ENCODE data around the gene ITIH6. TPM values are rescaled to one million over a fixed set of nuclear protein-coding genes. Genes with fewer than 3 reads are reported as not detected.
"Not testable (repeated sequence)": the region's sequence is repeated elsewhere in the genome, so short reads cannot be mapped to it uniquely, and the experiment has no call there.

The ITIH6 gene
- total RNA-seq, 2 donors from 2014 or later: not detected

- Mint-ChIP-seq H3K36me3 (peaks cover 5% of the 10 kb centered on the region), H3K27ac (no peak overlapping the region), H3K27me3 (peaks cover 0 to 1% of the 10 kb centered on the region in 2 donors), H3K9me3 (no peaks in the 10 kb centered on the region), H3K4me3 (no peak overlapping the region), H3K4me1 (ENCODE audit: low read depth in 2 of 2) (peaks cover 0 to 4% of the 10 kb centered on the region in 2 donors)
- no peak for DNase-seq (ENCODE audit: low spot score)
- ATAC-seq: no peak
Measured at GRCh38 chrX:54817220-54817820, 19.3 kb upstream of the ITIH6 start.

GRCh38 chrX:54812306-54812705, 14.3 kb upstream of the ITIH6 start:
- Mint-ChIP-seq H3K36me3 (peaks cover 5% of the 10 kb centered on the region), H3K9me3 (no peaks in the 10 kb centered on the region), H3K27ac (no peak overlapping the region), H3K4me3 (no peak overlapping the region), H3K4me1 (ENCODE audit: low read depth in 2 of 2) (peaks cover 15 to 17% of the 10 kb centered on the region in 2 donors), H3K27me3 (no peaks in the 10 kb centered on the region)
- DNase-seq (ENCODE audit: low spot score): no peak
- no peak for ATAC-seq

GRCh38 chrX:54811301-54811885, 13.3 kb upstream of the ITIH6 start:
- H3K27me3 Mint-ChIP-seq: no peaks in the 10 kb centered on the region
- ATAC-seq: no peak
- H3K4me3 Mint-ChIP-seq: peak overlapping the region; percentile 32
- H3K36me3 Mint-ChIP-seq: peaks cover 5% of the 10 kb centered on the region
- H3K4me1 Mint-ChIP-seq (ENCODE audit: low read depth in 2 of 2): peaks cover 17 to 19% of the 10 kb centered on the region in 2 donors
- DNase-seq (ENCODE audit: low spot score): no peak
- no peak overlapping the region for H3K27ac Mint-ChIP-seq
- H3K9me3 Mint-ChIP-seq: no peaks in the 10 kb centered on the region

- Mint-ChIP-seq H3K27ac (no peak overlapping the region), H3K4me3 (no peak overlapping the region), H3K36me3 (no peaks in the 10 kb centered on the region), H3K9me3 (no peaks in the 10 kb centered on the region), H3K27me3 (peaks cover 0 to 4% of the 10 kb centered on the region in 2 donors), H3K4me1 (ENCODE audit: low read depth in 2 of 2) (peaks cover 17 to 19% of the 10 kb centered on the region in 2 donors)
- DNase-seq (ENCODE audit: low spot score) (no peak), ATAC-seq (no peak)
Measured at GRCh38 chrX:54810532-54810931, 12.5 kb upstream of the ITIH6 start.

- ATAC-seq: peak; percentile 93 to 94
- peak; percentile 94 for DNase-seq (ENCODE audit: low spot score)
- H3K27ac Mint-ChIP-seq: peak overlapping the region; percentile 85 to 91
- H3K4me1 Mint-ChIP-seq (ENCODE audit: low read depth in 2 of 2): peaks cover 17 to 19% of the 10 kb centered on the region in 2 donors
- H3K4me3 Mint-ChIP-seq: peak overlapping the region; percentile 93
- H3K27me3 Mint-ChIP-seq: peaks cover 0 to 7% of the 10 kb centered on the region in 2 donors
- no peaks in the 10 kb centered on the region for H3K36me3 Mint-ChIP-seq
- H3K9me3 Mint-ChIP-seq: no peaks in the 10 kb centered on the region
Measured at GRCh38 chrX:54808605-54809483, 10.8 kb upstream of the ITIH6 start.

- Mint-ChIP-seq H3K4me1 (ENCODE audit: low read depth in 2 of 2) (peaks cover 17 to 19% of the 10 kb centered on the region in 2 donors), H3K27me3 (peaks cover 0 to 7% of the 10 kb centered on the region in 2 donors), H3K36me3 (no peaks in the 10 kb centered on the region), H3K4me3 (peak overlapping the region; percentile 93), H3K27ac (peak overlapping the region; percentile 85 to 91), H3K9me3 (no peaks in the 10 kb centered on the region)
- DNase-seq (ENCODE audit: low spot score) (no peak), ATAC-seq (peak; percentile 61 to 62)
Measured at GRCh38 chrX:54808109-54808604, 10.1 kb upstream of the ITIH6 start.

GRCh38 chrX:54807524-54808108, 9.6 kb upstream of the ITIH6 start, which contains the start of gene MAGED2:
MAGED2 (plus strand) TSS chrX:54807745; CDS start chrX:54809332, 1,587 bp downstream.
- Mint-ChIP-seq H3K36me3 (no peaks in the 10 kb centered on the region), H3K4me3 (peak within 1 kb of the TSS; percentile 93), H3K4me1 (ENCODE audit: low read depth in 2 of 2) (peaks cover 17 to 19% of the 10 kb centered on the region in 2 donors), H3K27ac (peak within 1 kb of the TSS; percentile 85 to 91), H3K9me3 (no peaks in the 10 kb centered on the region), H3K27me3 (peaks cover 0 to 7% of the 10 kb centered on the region in 2 donors)
- ATAC-seq (no peak), DNase-seq (ENCODE audit: low spot score) (no peak)

GRCh38 chrX:54799046-54799445, 991 bp upstream of the ITIH6 start:
- Mint-ChIP-seq H3K4me1 (ENCODE audit: low read depth in 2 of 2) (no peaks in the 10 kb centered on the region), H3K27me3 (peaks cover 0 to 20% of the 10 kb centered on the region in 2 donors), H3K9me3 (no peaks in the 10 kb centered on the region), H3K36me3 (no peaks in the 10 kb centered on the region), H3K27ac (no peak overlapping the region), H3K4me3 (no peak overlapping the region)
- DNase-seq (ENCODE audit: low spot score) (no peak), ATAC-seq (no peak)

- ATAC-seq: no peak
- H3K27ac Mint-ChIP-seq: no peak overlapping the region
- no peaks in the 10 kb centered on the region for H3K4me1 Mint-ChIP-seq (ENCODE audit: low read depth in 2 of 2)
- H3K27me3 Mint-ChIP-seq: peaks cover 0 to 27% of the 10 kb centered on the region in 2 donors
- no peaks in the 10 kb centered on the region for H3K9me3 Mint-ChIP-seq
- H3K4me3 Mint-ChIP-seq: no peak overlapping the region
- H3K36me3 Mint-ChIP-seq: no peaks in the 10 kb centered on the region
- no peak for DNase-seq (ENCODE audit: low spot score)
Measured at GRCh38 chrX:54794795-54795194, 3.3 kb downstream of the ITIH6 start.

GRCh38 chrX:54794028-54794427, 4.0 kb downstream of the ITIH6 start:
- no peaks in the 10 kb centered on the region for H3K9me3 Mint-ChIP-seq
- DNase-seq (ENCODE audit: low spot score): no peak
- peaks cover 0 to 22% of the 10 kb centered on the region in 2 donors for H3K27me3 Mint-ChIP-seq

GRCh38 chrX:54789405-54789804, 8.7 kb downstream of the ITIH6 start:
- ATAC-seq: not testable (repeated sequence)

More at GRCh38 chrX:54794028-54794427, 4.0 kb downstream of the ITIH6 start:
- Mint-ChIP-seq H3K36me3 (no peaks in the 10 kb centered on the region), H3K27ac (no peak overlapping the region), H3K4me1 (ENCODE audit: low read depth in 2 of 2) (no peaks in the 10 kb centered on the region), H3K4me3 (no peak overlapping the region)
- ATAC-seq: no peak

GRCh38 chrX:54788446-54788845, 9.6 kb downstream of the ITIH6 start:
- H3K27ac Mint-ChIP-seq: no peak overlapping the region
- no peaks in the 10 kb centered on the region for H3K9me3 Mint-ChIP-seq
- no peaks in the 10 kb centered on the region for H3K4me1 Mint-ChIP-seq (ENCODE audit: low read depth in 2 of 2)
- ATAC-seq: no peak
- peaks cover 0 to 23% of the 10 kb centered on the region in 2 donors for H3K27me3 Mint-ChIP-seq
- no peaks in the 10 kb centered on the region for H3K36me3 Mint-ChIP-seq
- no peak overlapping the region for H3K4me3 Mint-ChIP-seq
- no peak for DNase-seq (ENCODE audit: low spot score)

More at GRCh38 chrX:54789405-54789804, 8.7 kb downstream of the ITIH6 start:
- not testable (repeated sequence) for DNase-seq (ENCODE audit: low spot score); H3K36me3 Mint-ChIP-seq; H3K4me1 Mint-ChIP-seq (ENCODE audit: low read depth in 2 of 2); H3K27ac Mint-ChIP-seq; H3K9me3 Mint-ChIP-seq; H3K4me3 Mint-ChIP-seq
- H3K27me3 Mint-ChIP-seq: peaks cover 0 to 25% of the 10 kb centered on the region in 2 donors

GRCh38 chrX:54786967-54787366, 11.1 kb downstream of the ITIH6 start:
- H3K9me3 Mint-ChIP-seq: no peaks in the 10 kb centered on the region
- H3K27ac Mint-ChIP-seq: no peak overlapping the region
- no peak for ATAC-seq
- H3K27me3 Mint-ChIP-seq: peaks cover 0 to 20% of the 10 kb centered on the region in 2 donors
- no peaks in the 10 kb centered on the region for H3K4me1 Mint-ChIP-seq (ENCODE audit: low read depth in 2 of 2)
- no peak for DNase-seq (ENCODE audit: low spot score)
- H3K4me3 Mint-ChIP-seq: no peak overlapping the region
- H3K36me3 Mint-ChIP-seq: no peaks in the 10 kb centered on the region

All from natural killer cell treated with Interleukin-12 subunit alpha and Interleukin-12 subunit beta and Interleukin-15 and Interleukin-18, amount 100 ng/mL, for 72 hours (primary cell).